Esophagus squamous epithelium (tissue), 4 donors: Measurements from ENCODE around the gene MTA1.

Experiments used
- POLR2A ChIP-seq, 4 donors: fragments of 450-650 bp; IDR thresholded peaks; one replicate each; pipeline ENCODE4 v1.6.1; 2017; ENCODE audit warnings: antibody characterized with exemption in 4 of 4, mild to moderate bottlenecking in 4 of 4, moderate library complexity in 3 of 4
- TF ChIP-seq, protein P1 (sequence below), 6 experiments: fragments of 450-650 bp in 4 of 6; fragments of 200-600 bp in 2 of 6; sonication (generic) in 2 of 6; IDR thresholded peaks; one replicate each; pipeline ENCODE4 v1.5.1; 2016 to 2019; ENCODE audit warnings: antibody characterized with exemption in 6 of 6, mild to moderate bottlenecking in 4 of 6, moderate library complexity in 4 of 6

DNA sequence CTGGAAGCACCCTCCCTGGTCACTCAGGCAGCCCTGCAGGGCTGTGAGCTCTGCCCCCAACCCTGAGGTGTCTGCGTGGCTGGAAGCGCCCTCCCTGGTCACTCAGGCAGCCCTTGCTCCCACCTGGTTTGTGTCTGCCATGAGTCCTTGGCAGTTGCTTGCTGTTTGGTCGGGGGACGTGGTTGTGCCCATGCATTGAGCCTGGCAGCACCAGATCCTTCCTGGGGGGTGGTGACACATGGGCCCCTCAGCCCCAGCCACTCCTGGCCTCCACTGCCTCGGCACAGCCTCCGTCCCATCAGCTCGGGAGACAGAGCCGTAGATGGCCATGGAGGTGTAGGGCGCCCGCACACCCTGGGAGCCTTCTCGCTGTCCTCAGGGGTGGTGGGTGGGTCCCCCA lies 19.6 kb downstream of the MTA1 start:
- TF ChIP-seq, protein P1, sequence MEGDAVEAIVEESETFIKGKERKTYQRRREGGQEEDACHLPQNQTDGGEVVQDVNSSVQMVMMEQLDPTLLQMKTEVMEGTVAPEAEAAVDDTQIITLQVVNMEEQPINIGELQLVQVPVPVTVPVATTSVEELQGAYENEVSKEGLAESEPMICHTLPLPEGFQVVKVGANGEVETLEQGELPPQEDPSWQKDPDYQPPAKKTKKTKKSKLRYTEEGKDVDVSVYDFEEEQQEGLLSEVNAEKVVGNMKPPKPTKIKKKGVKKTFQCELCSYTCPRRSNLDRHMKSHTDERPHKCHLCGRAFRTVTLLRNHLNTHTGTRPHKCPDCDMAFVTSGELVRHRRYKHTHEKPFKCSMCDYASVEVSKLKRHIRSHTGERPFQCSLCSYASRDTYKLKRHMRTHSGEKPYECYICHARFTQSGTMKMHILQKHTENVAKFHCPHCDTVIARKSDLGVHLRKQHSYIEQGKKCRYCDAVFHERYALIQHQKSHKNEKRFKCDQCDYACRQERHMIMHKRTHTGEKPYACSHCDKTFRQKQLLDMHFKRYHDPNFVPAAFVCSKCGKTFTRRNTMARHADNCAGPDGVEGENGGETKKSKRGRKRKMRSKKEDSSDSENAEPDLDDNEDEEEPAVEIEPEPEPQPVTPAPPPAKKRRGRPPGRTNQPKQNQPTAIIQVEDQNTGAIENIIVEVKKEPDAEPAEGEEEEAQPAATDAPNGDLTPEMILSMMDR (IDR thresholded peaks at IDR 0.05) = no peak
- no peak for TF ChIP-seq POLR2A (IDR thresholded peaks at IDR 0.05)
